Caco-2 (cell line): Measurements from ENCODE around the gene LUC7L. TPM values are rescaled to one million over a fixed set of nuclear protein-coding genes. Genes with fewer than 3 reads are reported as not detected.

Source experiments
- BruUV-seq: library from RNA; stranded (reverse); fragments of 400-500 nt; replicated peaks from 2 replicates; lab custom pipeline; 2021; lab: Mats Ljungman, UMichigan
- CTCF ChIA-PET: fragments of 300-600 bp; sonication (Branson Sonifier 250); formaldehyde crosslinking; loops from one replicate; lab custom pipeline; 2022; ENCODE audit warnings: antibody characterized with exemption; lab: Charles Lee
- POLR2A ChIA-PET: fragments of 300-600 bp; sonication (Branson Sonifier 250); formaldehyde crosslinking; loops from one replicate; lab custom pipeline; 2022; ENCODE audit warnings: antibody characterized with exemption; lab: Charles Lee
- DNase-seq, 2 experiments: peaks; one replicate each; pipeline versions ENCODE4 v3.0.0 to v3.0.0-alpha.2; 2020 to 2022
- H3K27me3 ChIP-seq: replicated peaks from 2 replicates; pipeline ENCODE4 v1.6.0; 2011; ENCODE audit warnings: low read length; ENCODE audit not compliant: control insufficient read depth, insufficient read depth
- H3K36me3 ChIP-seq: 2 replicates; pipeline ENCODE4 v1.5.1; 2011; ENCODE audit warnings: low read length; ENCODE audit not compliant: control insufficient read depth, insufficient read depth
- H3K4me1 ChIP-seq: fragments of 250-450 bp; sonication (Bioruptor Pico); 2 replicates; pipeline ENCODE4 v1.5.1; 2020; ENCODE audit warnings: mild to moderate bottlenecking
- H3K4me3 ChIP-seq: 2 replicates; pipeline ENCODE4 v1.5.1; 2011; ENCODE audit warnings: low read depth, mild to moderate bottlenecking, control low read depth, low read length
- H3K9me3 ChIP-seq: fragments of 250-450 bp; sonication (Bioruptor Pico); 2 replicates; pipeline ENCODE4 v1.5.1; 2020; ENCODE audit warnings: mild to moderate bottlenecking, moderate library complexity
- H3K27ac Mint-ChIP-seq: one replicate; pipeline ENCODE4 v1.8.0; 2022; ENCODE audit warnings: mixed read lengths; ENCODE audit not compliant: unreplicated experiment
- H3K27me3 Mint-ChIP-seq: one replicate; pipeline ENCODE4 v1.8.0; 2022; ENCODE audit warnings: mixed read lengths; ENCODE audit not compliant: insufficient read depth, unreplicated experiment
- H3K36me3 Mint-ChIP-seq: one replicate; pipeline ENCODE4 v1.8.0; 2022; ENCODE audit warnings: mild to moderate bottlenecking, mixed read lengths; ENCODE audit not compliant: insufficient read depth, unreplicated experiment
- H3K4me1 Mint-ChIP-seq: one replicate; pipeline ENCODE4 v1.8.0; 2022; ENCODE audit warnings: low read depth, mixed read lengths; ENCODE audit not compliant: unreplicated experiment
- H3K4me3 Mint-ChIP-seq: one replicate; pipeline ENCODE4 v1.8.0; 2022; ENCODE audit warnings: mild to moderate bottlenecking, moderate library complexity, mixed read lengths; ENCODE audit not compliant: unreplicated experiment
- H3K9me3 Mint-ChIP-seq: one replicate; pipeline ENCODE4 v1.8.0; 2022; ENCODE audit warnings: mixed read lengths; ENCODE audit not compliant: unreplicated experiment
- intact Hi-C: fragments of 100-400 bp; cut with micrococcal nuclease; formaldehyde crosslinking; loops from one replicate; pipeline ENCODE4 v1.10.0; 2022; ENCODE audit not compliant: unreplicated experiment
- total RNA-seq: library from RNA; stranded (reverse); gene quantifications from 2 replicates; pipeline ENCODE4 v1.2.3, GENCODE V29; 2022
- TF ChIP-seq, protein P1 (sequence below), 2 experiments: fragments of 200-600 bp in 1 of 2; IDR thresholded peaks; 1 replicate in 1 of 2; 2 replicates in 1 of 2; pipeline versions ENCODE4 v1.5.1 to v1.8.0; 2011 to 2022; ENCODE audit warnings: antibody characterized with exemption in 1 of 2, control low read depth in 1 of 2, inconsistent platforms in 1 of 2, low read depth in 1 of 2, low read length in 1 of 2, mild to moderate bottlenecking in 1 of 2, moderate library complexity in 1 of 2; ENCODE audit not compliant: insufficient read depth in 1 of 2, severe bottlenecking in 1 of 2, unreplicated experiment in 1 of 2

Gene LUC7L
- total RNA-seq, 1 experiment from 2014 or later = 80.7 TPM

GRCh38 chr16:261031-261691, 31.9 kb upstream of the LUC7L start:
- no peak overlapping the region for H3K4me3 Mint-ChIP-seq
- Histone ChIP-seq H3K4me3 (no peak overlapping the region), H3K27me3 (no peaks in the 10 kb centered on the region), H3K36me3 (no peaks in the 10 kb centered on the region), H3K4me1 (no peaks in the 10 kb centered on the region), H3K9me3 (no peaks in the 10 kb centered on the region)
- H3K9me3 Mint-ChIP-seq = no peaks in the 10 kb centered on the region
- ChIA-PET POLR2A (no interaction called here), CTCF (no interaction called here)
- no peaks in the 10 kb centered on the region for H3K27me3 Mint-ChIP-seq
- H3K36me3 Mint-ChIP-seq = peaks cover 14% of the 10 kb centered on the region
- no peak overlapping the region for H3K27ac Mint-ChIP-seq
- DNase-seq = no peak
- intact Hi-C loops = no loop called here
- H3K4me1 Mint-ChIP-seq = no peaks in the 10 kb centered on the region
- TF ChIP-seq, protein P1, sequence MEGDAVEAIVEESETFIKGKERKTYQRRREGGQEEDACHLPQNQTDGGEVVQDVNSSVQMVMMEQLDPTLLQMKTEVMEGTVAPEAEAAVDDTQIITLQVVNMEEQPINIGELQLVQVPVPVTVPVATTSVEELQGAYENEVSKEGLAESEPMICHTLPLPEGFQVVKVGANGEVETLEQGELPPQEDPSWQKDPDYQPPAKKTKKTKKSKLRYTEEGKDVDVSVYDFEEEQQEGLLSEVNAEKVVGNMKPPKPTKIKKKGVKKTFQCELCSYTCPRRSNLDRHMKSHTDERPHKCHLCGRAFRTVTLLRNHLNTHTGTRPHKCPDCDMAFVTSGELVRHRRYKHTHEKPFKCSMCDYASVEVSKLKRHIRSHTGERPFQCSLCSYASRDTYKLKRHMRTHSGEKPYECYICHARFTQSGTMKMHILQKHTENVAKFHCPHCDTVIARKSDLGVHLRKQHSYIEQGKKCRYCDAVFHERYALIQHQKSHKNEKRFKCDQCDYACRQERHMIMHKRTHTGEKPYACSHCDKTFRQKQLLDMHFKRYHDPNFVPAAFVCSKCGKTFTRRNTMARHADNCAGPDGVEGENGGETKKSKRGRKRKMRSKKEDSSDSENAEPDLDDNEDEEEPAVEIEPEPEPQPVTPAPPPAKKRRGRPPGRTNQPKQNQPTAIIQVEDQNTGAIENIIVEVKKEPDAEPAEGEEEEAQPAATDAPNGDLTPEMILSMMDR (IDR thresholded peaks at IDR 0.05; ENCODE audit: insufficient read depth in 1 of 2, low read depth in 1 of 2, low read length in 1 of 2, severe bottlenecking in 1 of 2, unreplicated experiment in 1 of 2) = no peak
- no TSS peak for BruUV-seq

- CTCF ChIA-PET = no interaction called here
These were observed 31.1 kb upstream of the LUC7L start for GRCh38 chr16:260326-260725.

GRCh38 chr16:259814-260253, 30.6 kb upstream of the LUC7L start:
- Histone ChIP-seq H3K4me3 (no peak overlapping the region), H3K27me3 (no peaks in the 10 kb centered on the region), H3K36me3 (no peaks in the 10 kb centered on the region; the same call in 1 of the 2 replicates), H3K4me1 (no peaks in the 10 kb centered on the region), H3K9me3 (no peaks in the 10 kb centered on the region)
- BruUV-seq = no TSS peak
- CTCF ChIA-PET = no interaction called here
- no peak for DNase-seq
- Mint-ChIP-seq H3K4me3 (no peak overlapping the region), H3K27ac (no peak overlapping the region), H3K4me1 (no peaks in the 10 kb centered on the region), H3K27me3 (no peaks in the 10 kb centered on the region), H3K36me3 (peaks cover 21% of the 10 kb centered on the region), H3K9me3 (no peaks in the 10 kb centered on the region)
- TF ChIP-seq, protein P1 (IDR thresholded peaks at IDR 0.05; ENCODE audit: insufficient read depth in 1 of 2, low read depth in 1 of 2, low read length in 1 of 2, severe bottlenecking in 1 of 2, unreplicated experiment in 1 of 2) = no peak
- POLR2A ChIA-PET = no interaction called here
- intact Hi-C loops = no loop called here

More at GRCh38 chr16:260326-260725, 31.1 kb upstream of the LUC7L start:
- BruUV-seq = no TSS peak
- intact Hi-C loops = no loop called here
- no peak overlapping the region for H3K27ac Mint-ChIP-seq
- POLR2A ChIA-PET = no interaction called here
- no peaks in the 10 kb centered on the region for H3K4me1 ChIP-seq
- no peak overlapping the region for H3K4me3 Mint-ChIP-seq
- no peak for DNase-seq
- TF ChIP-seq, protein P1 (IDR thresholded peaks at IDR 0.05; ENCODE audit: insufficient read depth in 1 of 2, low read depth in 1 of 2, low read length in 1 of 2, severe bottlenecking in 1 of 2, unreplicated experiment in 1 of 2) = no peak
- no peaks in the 10 kb centered on the region for H3K27me3 Mint-ChIP-seq
- H3K4me1 Mint-ChIP-seq = no peaks in the 10 kb centered on the region
- no peaks in the 10 kb centered on the region for H3K36me3 ChIP-seq
- peaks cover 21% of the 10 kb centered on the region for H3K36me3 Mint-ChIP-seq
- no peaks in the 10 kb centered on the region for H3K9me3 Mint-ChIP-seq
- no peaks in the 10 kb centered on the region for H3K27me3 ChIP-seq
- no peak overlapping the region for H3K4me3 ChIP-seq
- H3K9me3 ChIP-seq = no peaks in the 10 kb centered on the region
